HG02884 (cell line): ENCODE results near the gene AHCTF1.

Experiments used
- ATAC-seq: cut with Tn5 transposase; IDR thresholded peaks from one replicate; pipeline ENCODE4 v1.9.1; 2021; ENCODE audit warnings: mild to moderate bottlenecking, moderate library complexity; ENCODE audit not compliant: unreplicated experiment

AHCTF1 gene

GRCh38 chr1:246931549-246932365 lies at the start of gene AHCTF1:
AHCTF1 (minus strand) TSS chr1:246931948; CDS start chr1:246918370, 13,578 bp downstream.
- peak; percentile 89 for ATAC-seq

GRCh38 chr1:246978785-246979184 lies 47.0 kb upstream of the AHCTF1 start:
- no peak for ATAC-seq

- no peak for ATAC-seq
Measured at GRCh38 chr1:246978281-246978680, 46.5 kb upstream of the AHCTF1 start.

- ATAC-seq: no peak
Measured at GRCh38 chr1:246971969-246972368, 40.2 kb upstream of the AHCTF1 start.

GRCh38 chr1:246971090-246971721 lies 39.5 kb upstream of the AHCTF1 start:
- no peak for ATAC-seq

DNA sequence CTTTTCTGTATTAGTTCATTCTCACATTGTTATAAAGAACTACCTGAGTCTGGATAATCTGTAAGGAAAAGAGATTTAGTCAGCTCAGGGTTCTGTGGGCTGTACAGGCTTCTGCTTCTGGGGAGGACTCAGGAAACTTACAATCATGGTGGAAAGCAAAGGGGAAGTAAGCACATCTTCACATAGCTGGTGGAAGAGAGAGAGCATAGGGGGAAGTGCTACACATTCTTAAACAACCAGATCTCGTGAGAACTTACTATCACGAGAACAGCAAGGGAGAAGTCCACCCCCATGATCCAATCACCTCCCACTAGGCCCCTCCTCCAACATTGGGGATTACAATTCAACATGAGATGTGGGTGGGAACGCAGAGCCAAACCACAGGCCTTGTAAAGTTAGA lies 37.9 kb upstream of the AHCTF1 start:
- no peak for ATAC-seq

DNA sequence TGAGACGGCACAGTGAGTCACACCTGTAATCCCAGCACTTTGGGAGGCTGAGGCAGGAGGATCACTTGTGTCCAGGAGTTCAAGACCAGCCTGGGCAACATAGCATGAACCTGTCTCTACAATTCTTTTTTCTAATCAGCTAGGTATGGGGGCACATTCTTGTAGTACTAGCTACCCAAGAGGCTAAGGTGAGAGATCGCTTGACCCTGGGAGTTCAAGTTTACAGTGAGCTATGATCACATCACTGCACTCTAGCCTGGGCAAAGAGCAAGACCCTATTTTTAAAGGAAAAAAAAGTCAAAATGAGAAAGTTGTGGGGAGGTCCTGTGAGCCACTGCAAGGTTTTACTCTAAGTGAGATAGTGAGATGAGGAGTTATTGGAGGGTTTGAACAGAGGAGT lies 34.8 kb upstream of the AHCTF1 start:
- no peak for ATAC-seq

DNA sequence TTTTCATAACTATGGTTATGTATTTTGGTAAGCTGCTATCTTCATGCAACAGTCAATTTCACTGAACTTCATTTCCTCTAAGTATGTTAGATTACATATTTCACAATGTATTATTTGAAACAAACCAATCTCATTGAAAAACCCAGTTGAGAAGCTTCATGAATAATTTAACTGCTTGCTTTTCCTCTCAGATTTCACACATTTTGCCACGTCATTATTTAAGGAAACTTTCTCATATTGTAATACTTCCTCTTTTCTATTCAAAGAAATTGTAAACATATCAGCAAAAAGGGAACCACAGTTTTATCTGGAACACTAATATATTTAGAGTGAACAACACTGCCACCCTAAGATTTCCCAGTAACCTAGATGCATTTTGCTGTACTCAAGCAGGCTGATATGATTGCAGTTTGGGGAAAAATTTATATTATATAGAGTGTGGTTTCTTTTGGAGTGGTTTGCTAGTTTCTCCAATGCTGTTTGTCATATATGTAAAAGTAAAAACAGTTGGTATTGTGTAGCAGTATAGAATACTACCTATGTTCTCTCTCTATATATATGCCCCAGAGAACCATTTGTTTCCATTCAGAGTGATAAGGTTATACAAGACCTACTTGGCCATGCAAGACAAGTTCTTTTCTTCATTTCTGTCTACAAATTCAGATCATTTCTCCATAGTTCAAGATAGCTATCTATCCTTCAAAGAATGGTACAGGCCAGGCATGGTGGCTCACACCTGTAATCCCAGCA lies 28.4 kb upstream of the AHCTF1 start:
- ATAC-seq: peak; percentile 69

- ATAC-seq: no peak
Measured at GRCh38 chr1:246954126-246954525, 22.4 kb upstream of the AHCTF1 start.

GRCh38 chr1:246951413-246951812 lies 19.7 kb upstream of the AHCTF1 start:
- no peak for ATAC-seq

DNA sequence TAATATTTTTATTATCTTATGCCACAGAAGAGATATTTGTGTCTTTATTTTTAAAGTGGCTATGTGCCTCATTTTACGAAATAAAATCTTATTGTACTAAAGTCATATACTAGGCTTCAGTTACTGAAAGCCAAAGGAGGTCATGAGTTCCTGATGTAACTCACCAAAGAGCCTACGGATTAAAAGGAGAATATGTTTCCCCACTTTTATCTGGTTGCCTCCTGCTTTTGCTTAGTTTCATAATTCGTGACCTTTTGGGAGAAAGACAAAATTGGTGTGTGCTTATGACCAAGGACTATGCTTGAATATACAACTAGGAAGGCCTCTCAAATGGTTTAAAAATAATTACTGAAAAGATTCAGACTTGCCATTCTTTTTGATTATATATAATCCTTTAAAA lies 18.2 kb upstream of the AHCTF1 start:
- no peak for ATAC-seq

GRCh38 chr1:246947255-246947654 lies 15.5 kb upstream of the AHCTF1 start:
- ATAC-seq: no peak

DNA sequence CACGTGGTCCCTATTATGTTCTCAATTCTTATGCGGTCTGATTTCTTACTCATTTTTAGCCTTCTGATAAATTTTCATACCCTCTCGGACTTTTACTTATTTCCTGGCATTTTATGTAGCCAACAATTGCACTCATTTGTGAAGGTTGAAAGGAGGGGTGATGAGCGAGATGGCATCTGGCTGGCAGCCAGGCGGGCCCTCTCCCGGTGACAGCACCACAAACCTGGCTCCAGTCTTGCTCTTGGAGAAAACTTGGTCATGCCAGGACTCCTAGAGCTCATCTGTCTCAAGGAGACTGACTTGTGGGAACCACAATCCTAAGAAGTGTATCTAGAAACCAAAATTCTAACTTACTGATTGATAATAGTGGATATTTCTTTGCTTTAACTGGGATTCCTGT lies 14.6 kb upstream of the AHCTF1 start:
- ATAC-seq: no peak

DNA sequence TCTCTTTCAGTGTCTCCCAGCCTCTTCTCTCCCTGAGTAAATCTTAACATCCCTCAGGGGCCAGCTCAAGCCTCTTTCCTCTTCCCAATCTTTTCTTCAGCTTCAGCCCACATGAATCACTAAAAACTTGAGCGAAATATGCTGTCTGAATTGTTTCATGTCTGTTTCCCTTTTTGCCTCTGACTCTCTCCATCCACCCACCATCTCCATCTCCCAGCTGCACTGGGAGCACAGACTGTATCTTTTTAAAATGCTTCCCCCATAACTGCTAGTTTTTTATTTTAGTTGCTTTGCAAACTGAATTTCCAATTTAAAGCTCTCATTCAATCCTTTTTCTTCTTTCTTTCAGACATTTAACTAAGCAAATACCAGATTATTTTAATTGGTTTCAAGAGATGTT lies 3.0 kb upstream of the AHCTF1 start:
- no peak for ATAC-seq

DNA sequence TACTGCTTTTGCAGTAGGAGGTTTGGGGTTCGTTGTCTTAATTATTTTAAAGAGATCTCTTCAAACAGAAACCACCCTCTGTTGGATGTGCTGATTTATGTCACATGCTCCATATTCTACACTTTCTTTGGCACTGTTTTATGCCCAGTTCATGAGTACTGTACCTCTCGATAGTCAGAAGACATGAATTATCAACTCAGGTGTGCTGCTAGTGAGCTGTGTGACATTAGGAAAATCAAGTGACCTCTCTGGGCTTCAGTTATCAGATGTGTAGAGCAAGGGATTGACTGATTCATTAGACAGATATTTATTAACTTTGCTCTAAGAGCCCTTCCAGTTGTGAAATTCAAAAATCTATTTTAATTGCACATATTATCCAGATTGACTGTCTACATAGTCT lies 2.1 kb upstream of the AHCTF1 start:
- ATAC-seq: no peak

GRCh38 chr1:246932366-246932700 lies 585 bp upstream of the AHCTF1 start:
- ATAC-seq: no peak

- ATAC-seq: peak; percentile 25
Measured at GRCh38 chr1:246930830-246931548, 759 bp downstream of the AHCTF1 start.

GRCh38 chr1:246925997-246926626 lies 5.6 kb downstream of the AHCTF1 start:
- no peak for ATAC-seq

GRCh38 chr1:246923900-246924299 lies 7.8 kb downstream of the AHCTF1 start:
- ATAC-seq: no peak

GRCh38 chr1:246923482-246923881 lies 8.3 kb downstream of the AHCTF1 start:
- ATAC-seq: no peak

DNA sequence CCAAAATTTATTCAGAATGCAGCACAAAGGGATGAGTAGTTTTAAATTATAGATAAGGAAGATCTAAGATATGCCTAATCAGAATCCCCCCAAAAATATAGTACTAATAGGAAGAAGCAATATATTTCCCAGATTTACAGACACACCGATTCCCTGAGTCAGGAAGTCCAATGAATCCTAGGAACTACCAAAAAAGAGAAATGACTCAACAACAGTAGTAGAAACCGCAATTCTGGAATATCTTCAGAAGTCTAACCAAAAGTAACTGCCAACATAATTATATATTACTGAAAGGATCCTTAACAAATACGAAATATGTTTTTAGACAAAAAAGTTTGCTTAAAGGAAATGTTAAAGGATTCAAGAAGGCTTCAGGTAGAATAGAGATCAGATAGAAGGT lies 10.3 kb downstream of the AHCTF1 start:
- ATAC-seq: no peak
